Right cardiac atrium (tissue), 5 donors: ENCODE results near the gene TAS2R42. TPM values are rescaled to one million over a fixed set of nuclear protein-coding genes. Genes with fewer than 3 reads are reported as not detected.

Source experiments
- ATAC-seq, 2 donors: fragments of 200-7000 bp; cut with Tn5 transposase; one replicate each; pipeline versions ENCODE4 v1.8.0 to v1.9.1; 2020; ENCODE audit warnings: moderate library complexity in 2 of 2, mild to moderate bottlenecking in 1 of 2
- DNase-seq, 3 donors: peaks; one replicate each; pipeline ENCODE4 v3.0.0-alpha.2; 2020
- H3K27ac ChIP-seq: one replicate; pipeline ENCODE4 v1.5.1; 2013; ENCODE audit warnings: mild to moderate bottlenecking, low read length, control low read depth, moderate library complexity
- H3K27me3 ChIP-seq: one replicate; pipeline ENCODE4 v1.6.1; 2013; ENCODE audit not compliant: control insufficient read depth, insufficient read depth
- H3K4me1 ChIP-seq: one replicate; pipeline ENCODE4 v1.6.1; 2013; ENCODE audit warnings: low read length; ENCODE audit not compliant: control insufficient read depth, insufficient read depth
- H3K4me3 ChIP-seq: one replicate; pipeline ENCODE4 v1.5.1; 2013; ENCODE audit warnings: low read length, control low read depth
- H3K9me3 ChIP-seq: one replicate; pipeline ENCODE4 v1.6.1; 2013; ENCODE audit warnings: low read length; ENCODE audit not compliant: control insufficient read depth
- WGBS: extraction: QIAGEN DNeasy Blood & Tissue Kit; methylation state at CpG from one replicate; pipeline ENCODE4 v1.1.7; 2013; 5-methylcytosine and 5-hydroxymethylcytosine counted together
- intact Hi-C, 4 donors: fragments of 100-400 bp; cut with DNase I; formaldehyde crosslinking; loops; one replicate each; pipeline versions ENCODE4 v1.11.0 to v1.14.0; 2022 to 2023
- long read RNA-seq, 4 donors: library from polyadenylated mRNA; unstranded; transcript quantifications; one replicate each; pipeline ENCODE4 v2.0.0, GENCODE V29; 2020 to 2021
- polyA plus RNA-seq: library from polyadenylated mRNA; stranded (reverse); fragments of 200-250 nt; gene quantifications from one replicate; pipeline ENCODE4 v1.2.3, GENCODE V29; 2013
- total RNA-seq, 4 donors: library from RNA; stranded (reverse); fragmentation: NEBNext Ultra II Directional; extraction: Animal tissue kit (Norgen Biotek cat#: 25700); gene quantifications; one replicate each; pipeline ENCODE4 v1.2.1, GENCODE V29; 2021
- donor health status: healthy with polysubstance abuse.
- donor health status: DM: no; HTN: yes; CAD: no.
- donor health status: DM: no; HTN: no; CAD: no.
- donor health status: DM: no; HTN: yes; CAD: no; lungs with severe emphysema.
- donor health status: DM: yes; HTN: yes; CAD: no.

The TAS2R42 gene, protein sequence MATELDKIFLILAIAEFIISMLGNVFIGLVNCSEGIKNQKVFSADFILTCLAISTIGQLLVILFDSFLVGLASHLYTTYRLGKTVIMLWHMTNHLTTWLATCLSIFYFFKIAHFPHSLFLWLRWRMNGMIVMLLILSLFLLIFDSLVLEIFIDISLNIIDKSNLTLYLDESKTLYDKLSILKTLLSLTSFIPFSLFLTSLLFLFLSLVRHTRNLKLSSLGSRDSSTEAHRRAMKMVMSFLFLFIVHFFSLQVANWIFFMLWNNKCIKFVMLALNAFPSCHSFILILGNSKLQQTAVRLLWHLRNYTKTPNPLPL
- total RNA-seq (not detected), polyA plus RNA-seq (not detected)
- long read RNA-seq, donor 1 = 0 reads
- long read RNA-seq, donor 2 = 0 reads
- long read RNA-seq, donor 3 = 0 reads
- long read RNA-seq, donor 4 = 0 reads

DNA sequence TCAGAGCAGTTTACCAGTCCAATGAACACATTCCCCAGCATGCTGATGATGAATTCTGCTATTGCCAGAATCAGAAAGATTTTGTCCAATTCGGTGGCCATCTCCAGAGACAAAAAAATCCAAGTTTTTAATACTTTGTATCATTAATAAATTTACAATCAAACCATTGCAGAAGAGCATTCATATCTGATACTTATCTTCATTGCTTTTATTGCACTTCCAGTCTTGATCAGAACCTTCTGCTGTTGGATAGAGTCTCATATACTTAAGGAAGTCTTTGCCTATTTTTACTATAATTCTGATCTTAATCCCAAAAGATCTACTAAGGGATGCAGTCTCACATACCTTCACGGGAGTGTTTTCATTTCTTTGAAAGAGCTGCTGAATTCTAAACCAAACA lies at the start of gene TAS2R42:
TAS2R42 (minus strand) TSS at position 101 of the 400 bp plus-strand sequence; CDS start at position 101, 0 bp downstream.
- 70% methylated on average over 2 of the region's 2 CpGs for WGBS
- intact Hi-C loops = no loop called here
- no peaks in the 10 kb centered on the region for H3K9me3 ChIP-seq

GRCh38 chr12:11233532-11233931 lies 46.8 kb upstream of the TAS2R42 start:
- Histone ChIP-seq H3K4me3 (no peak overlapping the region), H3K27me3 (no peaks in the 10 kb centered on the region), H3K9me3 (no peaks in the 10 kb centered on the region), H3K27ac (no peak overlapping the region), H3K4me1 (no peaks in the 10 kb centered on the region)
- intact Hi-C loops = no loop called here
- no peak for DNase-seq
- WGBS = 68% methylated on average over 5 of the region's 5 CpGs
- ATAC-seq = no peak

More for the DNA sequence above, at the start of gene TAS2R42:
- no peak for ATAC-seq
- no peak within 1 kb of the TSS for H3K27ac ChIP-seq
- no peak within 1 kb of the TSS for H3K4me3 ChIP-seq
- H3K4me1 ChIP-seq = no peaks in the 10 kb centered on the region
- DNase-seq = no peak
- no peaks in the 10 kb centered on the region for H3K27me3 ChIP-seq

DNA sequence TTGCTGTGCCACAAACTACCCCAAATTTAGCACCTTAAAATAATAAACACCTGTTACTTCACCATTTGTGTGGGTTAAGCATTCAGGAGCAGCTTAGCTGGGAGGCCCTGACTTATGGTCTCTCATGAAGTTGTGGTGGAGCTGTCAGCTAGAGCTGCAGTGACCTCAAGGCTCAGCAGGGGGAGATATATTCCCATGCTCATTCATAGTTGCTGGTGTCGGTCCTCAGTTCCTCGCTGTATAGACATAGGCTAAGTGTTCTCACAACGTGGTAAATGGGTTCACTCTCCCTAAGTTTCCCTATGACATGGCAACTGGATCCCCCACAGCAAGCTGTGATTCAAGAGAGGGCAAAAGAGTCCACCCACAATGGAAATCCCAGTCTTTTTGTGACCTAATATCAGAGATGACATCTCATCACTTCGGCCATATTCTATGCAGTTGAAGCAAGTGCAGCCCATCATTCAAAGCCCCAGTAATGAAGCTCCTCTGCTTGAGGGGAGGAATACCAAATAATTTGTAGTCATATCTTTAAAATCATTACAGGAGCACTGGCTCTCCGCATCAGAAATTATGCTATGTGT lies 41.7 kb upstream of the TAS2R42 start:
- no peaks in the 10 kb centered on the region for H3K9me3 ChIP-seq
- ATAC-seq (no peak), DNase-seq (peak in 1 of 3 donors; percentile 11)
- no peak overlapping the region for H3K27ac ChIP-seq
- intact Hi-C loops = no loop called here
- WGBS = 46% methylated on average over 5 of the region's 5 CpGs
- H3K4me3 ChIP-seq = no peak overlapping the region
- no peaks in the 10 kb centered on the region for H3K27me3 ChIP-seq
- no peaks in the 10 kb centered on the region for H3K4me1 ChIP-seq

DNA sequence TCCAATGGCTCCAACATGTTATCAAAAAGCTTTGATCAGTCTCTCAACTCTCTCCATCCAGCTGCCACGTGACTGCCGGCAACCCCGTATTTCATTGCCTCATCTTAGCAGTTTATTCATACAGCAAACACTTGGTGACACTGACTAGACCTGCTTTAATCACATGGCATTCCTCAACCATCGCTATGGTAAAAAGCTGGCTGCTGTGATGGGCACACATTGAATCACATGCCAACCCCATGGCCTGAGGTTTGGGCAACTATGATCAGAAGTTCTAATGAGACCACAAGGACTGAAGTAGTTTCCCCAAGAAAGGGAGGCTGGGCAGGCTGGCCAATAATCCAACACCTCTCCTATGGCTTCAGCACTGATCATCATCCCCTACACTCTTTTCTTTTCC lies 40.6 kb upstream of the TAS2R42 start:
- Histone ChIP-seq H3K27me3 (no peaks in the 10 kb centered on the region), H3K27ac (no peak overlapping the region), H3K4me3 (no peak overlapping the region), H3K9me3 (no peaks in the 10 kb centered on the region), H3K4me1 (no peaks in the 10 kb centered on the region)
- intact Hi-C loops = no loop called here
- no peak for DNase-seq
- 74% methylated on average over 4 of the region's 4 CpGs for whole genome bisulfite sequencing
- no peak for ATAC-seq

- intact Hi-C loops = no loop called here
- ATAC-seq (no peak), DNase-seq (no peak)
- Histone ChIP-seq H3K9me3 (no peaks in the 10 kb centered on the region), H3K4me3 (no peak overlapping the region), H3K4me1 (no peaks in the 10 kb centered on the region), H3K27ac (no peak overlapping the region), H3K27me3 (no peaks in the 10 kb centered on the region)
- WGBS = 73% methylated on average over 1 of the region's 1 CpG
These were observed 22.4 kb upstream of the TAS2R42 start for GRCh38 chr12:11209113-11209512.

- no peaks in the 10 kb centered on the region for H3K27me3 ChIP-seq
- H3K27ac ChIP-seq = no peak overlapping the region
- ATAC-seq = no peak
- H3K9me3 ChIP-seq = no peaks in the 10 kb centered on the region
- intact Hi-C loops = no loop called here
- no peak for DNase-seq
- H3K4me3 ChIP-seq = no peak overlapping the region
- WGBS = 92% methylated on average over 3 of the region's 3 CpGs
- no peaks in the 10 kb centered on the region for H3K4me1 ChIP-seq
These were observed 17.4 kb upstream of the TAS2R42 start for GRCh38 chr12:11204173-11204572.

DNA sequence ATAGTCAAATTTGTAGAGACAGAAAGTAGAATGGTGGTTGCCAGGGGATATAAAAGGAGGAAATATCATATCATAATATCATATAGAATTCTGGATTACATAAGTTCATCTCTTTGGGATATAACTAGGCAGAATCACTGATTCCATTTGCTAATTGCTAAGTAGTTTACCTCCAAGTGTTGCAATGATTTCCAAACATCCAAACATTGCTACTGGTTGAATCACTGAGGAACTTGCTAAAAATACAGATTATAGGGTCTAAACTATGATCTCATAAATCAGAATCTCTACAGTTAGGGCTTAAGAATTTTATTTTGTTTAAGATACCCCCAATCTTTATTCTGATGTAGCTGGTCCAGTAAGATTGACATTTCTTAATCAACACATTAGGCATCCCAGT lies 16.1 kb upstream of the TAS2R42 start:
- no peak for ATAC-seq

GRCh38 chr12:11183011-11183410 lies 3.7 kb downstream of the TAS2R42 start:
- Histone ChIP-seq H3K27ac (no peak overlapping the region), H3K27me3 (no peaks in the 10 kb centered on the region), H3K4me1 (no peaks in the 10 kb centered on the region), H3K4me3 (no peak overlapping the region), H3K9me3 (no peaks in the 10 kb centered on the region)
- ATAC-seq (no peak), DNase-seq (no peak)
- intact Hi-C loops = no loop called here

More for the DNA sequence above, 16.1 kb upstream of the TAS2R42 start:
- Histone ChIP-seq H3K9me3 (no peaks in the 10 kb centered on the region), H3K27me3 (no peaks in the 10 kb centered on the region), H3K27ac (no peak overlapping the region), H3K4me1 (no peaks in the 10 kb centered on the region), H3K4me3 (no peak overlapping the region)
- DNase-seq = no peak
- intact Hi-C loops = no loop called here

GRCh38 chr12:11182529-11182928 lies 4.2 kb downstream of the TAS2R42 start:
- no peak for DNase-seq
- intact Hi-C loops = no loop called here

DNA sequence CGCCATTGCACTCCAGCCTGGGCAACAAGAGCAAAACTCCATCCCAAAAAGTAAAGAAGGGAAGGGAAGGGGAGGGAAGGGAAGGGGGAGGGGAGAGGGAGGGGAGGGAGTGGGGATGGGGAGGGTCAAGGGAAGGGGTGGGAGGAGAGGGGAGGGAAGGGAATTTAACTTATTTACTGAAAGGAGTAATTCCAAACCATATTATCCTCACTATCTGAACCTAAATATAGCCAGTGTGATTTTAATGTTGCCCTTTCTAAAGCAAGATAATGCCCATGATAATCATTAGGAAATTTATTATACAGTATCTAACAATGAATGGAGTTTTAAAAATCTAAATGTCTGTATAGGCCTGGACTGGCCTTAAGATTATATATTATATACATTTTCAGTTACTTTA lies 8.5 kb downstream of the TAS2R42 start:
- H3K9me3 ChIP-seq = no peaks in the 10 kb centered on the region
- no peaks in the 10 kb centered on the region for H3K4me1 ChIP-seq
- no peaks in the 10 kb centered on the region for H3K27me3 ChIP-seq
- H3K27ac ChIP-seq = no peak overlapping the region
- no peak for DNase-seq
- no peak overlapping the region for H3K4me3 ChIP-seq
- 94% methylated on average over 1 of the region's 1 CpG for whole genome bisulfite sequencing
- intact Hi-C loops = no loop called here
- ATAC-seq = no peak

More at GRCh38 chr12:11182529-11182928, 4.2 kb downstream of the TAS2R42 start:
- ATAC-seq = no peak
- Histone ChIP-seq H3K27me3 (no peaks in the 10 kb centered on the region), H3K9me3 (no peaks in the 10 kb centered on the region), H3K4me3 (no peak overlapping the region), H3K4me1 (no peaks in the 10 kb centered on the region), H3K27ac (no peak overlapping the region)

- intact Hi-C loops = no loop called here
- ATAC-seq (no peak), DNase-seq (no peak)
- H3K27me3 ChIP-seq = no peaks in the 10 kb centered on the region
- no peaks in the 10 kb centered on the region for H3K9me3 ChIP-seq
- H3K4me1 ChIP-seq = no peaks in the 10 kb centered on the region
- H3K4me3 ChIP-seq = no peak overlapping the region
- H3K27ac ChIP-seq = no peak overlapping the region
- 96% methylated on average over 2 of the region's 2 CpGs for WGBS
These were observed 12.7 kb downstream of the TAS2R42 start for GRCh38 chr12:11174022-11174421.
